A549 (cell line): ENCODE results near the gene PCDHB14.
"Not testable (repeated sequence)": the region's sequence is repeated elsewhere in the genome, so short reads cannot be mapped to it uniquely, and the experiment has no call there.

Experiments
- CEBPB ChIP-seq, 2 experiments: fragments of >200 bp in 1 of 2; sonication (Bioruptor Twin) in 1 of 2; formaldehyde crosslinking in 1 of 2; IDR thresholded peaks; 2 replicates each; pipeline ENCODE4 v1.6.1; 2012 to 2016
- CHD2 ChIP-seq: fragments of 150-350 bp; IDR thresholded peaks from 2 replicates; pipeline ENCODE4 v1.6.1; 2014; ENCODE audit warnings: low read length; ENCODE audit not compliant: partially characterized antibody
- CTCF ChIP-seq: fragments of >200 bp; sonication (Bioruptor Twin); formaldehyde crosslinking; IDR thresholded peaks from 3 replicates; pipeline ENCODE4 v1.5.1; 2016
- EP300 ChIP-seq, 2 experiments: fragments of >200 bp; sonication (Bioruptor Twin); formaldehyde crosslinking; IDR thresholded peaks; 2 replicates in 1 of 2; 3 replicates in 1 of 2; pipeline ENCODE4 v1.6.1; 2016 to 2017
- HOXB5 ChIP-seq: fragments of 250-450 bp; sonication (Bioruptor Pico); IDR thresholded peaks from 2 replicates; pipeline ENCODE4 v1.5.0; 2020; ENCODE audit warnings: mild to moderate bottlenecking, moderate library complexity
- KDM1A ChIP-seq: fragments of 200-600 bp; sonication (generic); IDR thresholded peaks from 2 replicates; pipeline ENCODE4 v1.6.1; 2016; ENCODE audit warnings: low read depth, mild to moderate bottlenecking
- POLR2A ChIP-seq: IDR thresholded peaks from 2 replicates; pipeline ENCODE4 v1.6.1; 2012; ENCODE audit warnings: mild to moderate bottlenecking, low read length
- RAD21 ChIP-seq, 2 experiments: fragments of >200 bp in 1 of 2; sonication (Bioruptor Twin) in 1 of 2; formaldehyde crosslinking in 1 of 2; IDR thresholded peaks in 1 of 2; conservative IDR thresholded peaks in 1 of 2; 2 replicates in 1 of 2; 3 replicates in 1 of 2; pipeline ENCODE4 v1.6.1; 2012 to 2018; ENCODE audit warnings: inconsistent platforms in 1 of 2
- ZSCAN20 ChIP-seq: fragments of 250-450 bp; sonication (Bioruptor Pico); IDR thresholded peaks from 2 replicates; pipeline ENCODE4 v1.8.0; 2022; ENCODE audit warnings: mild to moderate bottlenecking, moderate library complexity
- TF ChIP-seq, protein P1 (sequence below): fragments of 450-650 bp; IDR thresholded peaks from 2 replicates; pipeline ENCODE4 v1.6.1; 2014; ENCODE audit warnings: antibody characterized with exemption

GRCh38 chr5:141184117-141184855 is 38.9 kb upstream of the PCDHB14 start:
- TF ChIP-seq ZSCAN20; CTCF; CHD2; CEBPB (IDR thresholded peaks at IDR 0.05); KDM1A; RAD21 (conservative IDR thresholded peaks at IDR 0.05 in 1 of 2, IDR thresholded peaks at IDR 0.05 in 1 of 2); HOXB5; POLR2A; EP300 (IDR thresholded peaks at IDR 0.05): not testable (repeated sequence)
- TF ChIP-seq, protein P1, sequence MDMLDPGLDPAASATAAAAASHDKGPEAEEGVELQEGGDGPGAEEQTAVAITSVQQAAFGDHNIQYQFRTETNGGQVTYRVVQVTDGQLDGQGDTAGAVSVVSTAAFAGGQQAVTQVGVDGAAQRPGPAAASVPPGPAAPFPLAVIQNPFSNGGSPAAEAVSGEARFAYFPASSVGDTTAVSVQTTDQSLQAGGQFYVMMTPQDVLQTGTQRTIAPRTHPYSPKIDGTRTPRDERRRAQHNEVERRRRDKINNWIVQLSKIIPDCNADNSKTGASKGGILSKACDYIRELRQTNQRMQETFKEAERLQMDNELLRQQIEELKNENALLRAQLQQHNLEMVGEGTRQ, result not testable (repeated sequence)
